A549 treated with Mapracorat at 1 μM for 4 hours (cell line): ENCODE results near the gene TGOLN2. TPM values are rescaled to one million over a fixed set of nuclear protein-coding genes. Genes with fewer than 3 reads are reported as not detected.

Experiments used
- total RNA-seq: library from RNA; stranded (reverse); fragments of 200-300 nt; extraction: Qiagen RNA extraction; gene quantifications from 5 replicates; pipeline ENCODE4 v1.2.3, GENCODE V29; 2022

The TGOLN2 gene
- total RNA-seq: 84.0 to 106 TPM (median 100 TPM) in 5 replicates

DNA sequence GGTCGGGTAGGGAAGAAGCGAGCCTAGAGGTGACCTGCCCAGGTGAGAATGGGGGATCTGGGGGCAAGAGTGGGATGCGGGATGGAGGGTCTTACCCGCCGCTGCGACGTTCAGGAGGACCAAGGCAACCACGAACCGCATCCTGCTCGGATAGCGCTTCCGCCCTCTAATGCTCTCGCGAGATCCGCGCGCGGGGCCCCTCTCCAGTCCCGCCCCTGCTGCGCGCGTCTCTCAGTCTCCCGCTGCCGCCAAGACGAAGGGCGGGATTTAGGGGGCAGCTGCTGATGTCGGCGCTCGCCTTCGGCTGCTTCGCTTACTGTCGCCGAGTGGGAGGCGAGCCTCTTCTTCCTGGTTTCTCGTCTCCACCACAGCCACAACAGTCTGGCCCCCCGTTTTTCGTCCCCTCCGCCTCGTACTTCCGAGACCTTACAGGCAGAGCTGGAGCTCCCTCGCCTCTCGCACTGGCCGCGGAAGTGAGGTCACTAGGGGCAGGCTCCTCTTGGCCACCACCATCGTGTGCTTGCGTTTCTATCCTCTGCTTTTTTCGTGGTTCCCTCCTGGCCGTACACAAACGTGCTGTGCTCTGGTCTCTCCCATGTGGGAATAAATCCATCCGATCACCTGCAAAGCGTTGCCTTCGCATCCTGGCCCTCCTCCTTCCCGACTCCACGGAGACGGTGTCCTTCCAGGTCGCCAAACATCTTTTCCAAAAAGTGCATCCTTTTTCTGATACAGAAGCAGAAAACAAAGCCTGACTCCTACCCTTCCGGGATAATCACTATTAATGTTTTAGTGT, at the start of gene TGOLN2:
Gene TGOLN2, minus strand, starts transcription at position 168 of the 796 bp plus-strand sequence. Its CDS starts 27 bp downstream, at position 141.

DNA sequence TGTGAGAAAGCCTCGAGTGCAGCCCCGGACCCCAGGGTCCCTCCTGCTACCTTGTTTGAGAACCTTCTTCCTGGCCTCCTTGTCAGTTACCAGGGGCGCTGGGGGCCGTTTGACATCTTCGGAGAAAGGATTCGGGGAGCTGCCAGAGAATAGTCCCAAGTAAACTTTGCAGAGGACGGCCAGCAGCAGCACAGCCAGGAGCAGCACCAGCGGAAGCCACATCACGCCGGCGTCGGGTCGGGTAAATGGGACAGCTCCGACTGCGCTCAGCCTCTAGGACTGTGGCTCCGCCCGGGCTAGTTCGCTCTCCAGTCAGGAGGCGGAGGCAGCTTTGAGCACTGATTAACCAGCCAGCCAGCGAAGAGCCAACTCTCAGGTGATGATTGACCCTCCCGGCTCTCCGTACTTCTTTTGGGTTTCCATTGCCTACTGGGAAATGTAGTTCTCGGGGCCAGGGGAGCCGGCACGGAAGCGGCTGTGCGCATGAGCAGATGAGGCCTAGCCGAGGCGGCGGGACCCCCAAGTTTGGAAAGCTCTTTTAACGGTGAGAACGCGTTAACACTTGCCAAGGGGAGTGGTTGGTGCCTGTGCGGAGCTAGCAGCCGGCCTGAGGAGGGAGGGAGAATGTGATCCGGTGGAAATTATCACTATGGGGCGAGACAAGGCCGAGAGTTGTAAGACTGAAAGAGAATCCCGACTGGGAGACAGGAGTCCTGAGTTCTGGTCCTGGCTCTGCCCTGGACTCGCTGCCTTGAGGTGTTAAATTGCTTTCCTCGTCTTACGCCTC, 26.7 kb upstream of the TGOLN2 start, which contains the start of the genes ELMOD3 and RETSAT:
Gene ELMOD3, plus strand, starts transcription at position 484 of the 787 bp plus-strand sequence. CDS start 2,430 bp downstream, outside the sequence.
Gene RETSAT, minus strand, starts transcription at position 243 of the 787 bp plus-strand sequence. Its CDS starts 21 bp downstream, at position 222.

Other genes with a start within 250 kb of the TGOLN2 start
- gene TCF7L1, start 194.6 kb downstream of the TGOLN2 start, total RNA-seq: 7.8 to 10.4 TPM (median 9.9 TPM) in 5 replicates
- gene RETSAT, start 26.5 kb upstream of the TGOLN2 start, total RNA-seq: 51.9 to 58.7 TPM (median 54.9 TPM) in 5 replicates
- gene ELMOD3, start 26.8 kb upstream of the TGOLN2 start, total RNA-seq: 9.8 to 12.7 TPM (median 11.2 TPM) in 5 replicates
- gene CAPG, start 82.4 kb upstream of the TGOLN2 start, total RNA-seq: 90.1 to 120 TPM (median 107 TPM) in 5 replicates
- gene SH2D6, start 90.7 kb upstream of the TGOLN2 start, total RNA-seq: 0.56 to 1.8 TPM (median 0.92 TPM) in 5 replicates
- gene MAT2A, start 211.2 kb upstream of the TGOLN2 start, total RNA-seq: 536 to 569 TPM (median 559 TPM) in 5 replicates
- 34.5 to 45.3 TPM (median 44.6 TPM) in 5 replicates for gene GGCX, start 233.5 kb upstream of the TGOLN2 start, total RNA-seq
- 15.7 to 19.5 TPM (median 18.1 TPM) in 5 replicates for gene VAMP8, start 249.6 kb upstream of the TGOLN2 start, total RNA-seq